ENCODE data around the gene DLX4.
A peak's percentile ranks its signal among the peaks of the same experiment; 100 is the strongest.

The DLX4 gene

GRCh38 chr17:49990921-49991320, 21.9 kb downstream of the DLX4 start:
- Histone ChIP-seq H3K27me3 (ENCODE audit: low read depth) (no peaks in the 10 kb centered on the region), H3K36me3 (replicated peaks) (no peaks in the 10 kb centered on the region), H3K4me1 (peaks cover 4% of the 10 kb centered on the region; the same call in 1 of the 2 replicates), H3K4me3 (no peak overlapping the region), H3K9me3 (no peaks in the 10 kb centered on the region)
- in situ Hi-C loops (cut with MboI; ENCODE audit: low sequenced_read_pairs), result loop anchor here (10.0 kb wide), 1 partner anchor 286 kb away; the partner anchor contains the start of gene SLC35B1
- DNase-seq (ENCODE audit: low spot score in 2 of 2), result no peak

DNA sequence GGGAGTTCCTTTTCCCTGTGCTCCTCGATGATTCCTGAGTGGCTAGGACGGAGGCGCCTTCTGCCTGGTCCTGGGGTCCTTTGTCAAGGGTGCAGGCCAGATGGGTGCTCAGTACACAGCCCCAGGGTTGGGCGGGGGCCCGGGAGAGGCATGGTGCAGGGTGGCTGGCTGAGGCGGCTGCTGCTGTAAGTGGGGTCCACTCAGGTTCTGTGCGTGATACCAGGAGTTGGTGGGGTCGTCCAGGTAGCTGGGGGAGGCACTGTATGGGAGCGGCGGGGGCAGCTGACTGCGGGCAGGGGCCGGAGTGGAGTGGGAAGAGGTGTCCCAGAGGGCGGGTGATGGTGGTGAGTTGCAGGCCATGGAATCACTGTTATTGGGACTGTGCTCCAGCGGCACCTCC, 22.4 kb downstream of the DLX4 start:
- no peaks in the 10 kb centered on the region for H3K27me3 ChIP-seq (ENCODE audit: low read depth)
- no peak overlapping the region for H3K4me3 ChIP-seq
- in situ Hi-C loops (cut with MboI; ENCODE audit: low sequenced_read_pairs), result loop anchor here (10.0 kb wide), 1 partner anchor 287 kb away; the partner anchor contains the start of gene SLC35B1
- no peak for DNase-seq (ENCODE audit: low spot score in 2 of 2)
- H3K4me1 ChIP-seq, result peaks cover 4% of the 10 kb centered on the region; the same call in 1 of the 2 replicates
- no peaks in the 10 kb centered on the region for H3K9me3 ChIP-seq
- H3K36me3 ChIP-seq (replicated peaks), result no peaks in the 10 kb centered on the region

GRCh38 chr17:49992191-49992932, 23.4 kb downstream of the DLX4 start:
- DNase-seq (ENCODE audit: low spot score in 2 of 2), result no peak
- peak overlapping the region; percentile 47; the same call in 1 of the 2 replicates for H3K4me3 ChIP-seq
- H3K27me3 ChIP-seq (ENCODE audit: low read depth), result no peaks in the 10 kb centered on the region
- no peaks in the 10 kb centered on the region for H3K9me3 ChIP-seq
- H3K4me1 ChIP-seq, result peaks cover 10% of the 10 kb centered on the region
- in situ Hi-C loops (cut with MboI; ENCODE audit: low sequenced_read_pairs), result loop anchor here (10.0 kb wide), 1 partner anchor 288 kb away; the partner anchor contains the start of gene SLC35B1
- H3K36me3 ChIP-seq (replicated peaks), result no peaks in the 10 kb centered on the region

DNA sequence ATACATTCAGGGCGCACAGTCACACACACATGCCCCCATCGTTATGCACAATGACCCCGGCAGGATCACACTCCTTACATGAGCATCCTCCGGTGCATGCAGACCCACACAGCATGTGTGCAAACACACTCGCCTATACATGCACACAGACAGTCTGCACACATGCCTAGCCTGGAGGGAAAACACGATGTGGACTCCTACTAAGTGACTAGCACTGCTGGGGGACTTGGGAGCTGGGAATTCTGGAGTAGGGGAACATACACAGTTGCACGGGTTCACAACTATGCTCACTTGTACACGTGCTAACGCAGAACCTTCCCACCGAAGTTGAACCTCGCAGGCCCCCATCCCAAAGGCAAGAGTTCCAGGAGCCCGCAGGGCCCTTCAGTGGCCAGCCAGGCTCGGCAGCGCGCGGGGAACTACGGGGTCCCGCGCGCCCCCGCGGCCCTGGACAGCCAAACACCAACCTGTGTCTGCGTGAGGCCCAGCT, 24.0 kb downstream of the DLX4 start:
- no peak for DNase-seq (ENCODE audit: low spot score in 2 of 2)
- Histone ChIP-seq H3K27me3 (ENCODE audit: low read depth) (no peaks in the 10 kb centered on the region), H3K9me3 (no peaks in the 10 kb centered on the region), H3K36me3 (replicated peaks) (no peaks in the 10 kb centered on the region), H3K4me3 (peak overlapping the region; percentile 47), H3K4me1 (peaks cover 10% of the 10 kb centered on the region)
- in situ Hi-C loops (cut with MboI; ENCODE audit: low sequenced_read_pairs), result loop anchor here (10.0 kb wide), 1 partner anchor 288 kb away; the partner anchor contains the start of gene SLC35B1

DNA sequence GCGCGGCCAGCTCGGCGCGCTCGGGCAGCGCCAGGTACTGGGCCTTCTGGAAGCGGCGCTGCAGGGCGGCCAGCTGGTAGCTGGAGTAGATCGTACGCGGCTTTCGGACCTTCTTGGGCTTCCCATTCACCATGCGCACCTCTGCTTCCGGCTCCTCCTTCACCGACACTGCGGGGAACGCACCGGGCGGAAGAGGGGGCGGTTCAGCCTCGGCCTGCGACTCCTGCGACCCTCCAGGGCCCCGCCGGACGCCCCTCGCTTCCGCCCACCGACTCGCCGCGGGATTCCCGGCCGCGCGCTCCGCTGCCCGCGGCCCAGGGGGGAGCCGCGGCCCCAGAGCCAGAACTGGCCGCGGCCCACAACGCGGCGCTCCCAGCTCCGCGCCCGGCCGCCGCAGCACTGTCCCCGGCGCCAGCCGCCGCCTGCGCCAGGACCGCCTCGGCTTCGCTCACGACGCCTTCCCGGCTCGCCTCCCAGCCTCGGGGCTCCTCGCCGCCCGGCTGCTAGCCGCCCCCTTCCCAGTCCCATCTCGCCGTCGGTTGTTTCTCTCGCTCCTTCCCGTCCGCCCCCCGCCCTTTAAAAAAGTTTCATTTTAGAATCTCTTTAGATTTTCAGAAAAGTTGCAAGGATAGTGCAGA, 24.6 kb downstream of the DLX4 start:
- in situ Hi-C loops (cut with MboI; ENCODE audit: low sequenced_read_pairs), result loop anchor here (10.0 kb wide), 1 partner anchor 289 kb away; the partner anchor contains the start of gene SLC35B1
- Histone ChIP-seq H3K4me1 (peaks cover 10% of the 10 kb centered on the region), H3K36me3 (replicated peaks) (no peaks in the 10 kb centered on the region), H3K4me3 (peak overlapping the region; percentile 47), H3K9me3 (no peaks in the 10 kb centered on the region), H3K27me3 (ENCODE audit: low read depth) (no peaks in the 10 kb centered on the region)
- peak; percentile 36 to 61 for DNase-seq (ENCODE audit: low spot score in 2 of 2)

DNA sequence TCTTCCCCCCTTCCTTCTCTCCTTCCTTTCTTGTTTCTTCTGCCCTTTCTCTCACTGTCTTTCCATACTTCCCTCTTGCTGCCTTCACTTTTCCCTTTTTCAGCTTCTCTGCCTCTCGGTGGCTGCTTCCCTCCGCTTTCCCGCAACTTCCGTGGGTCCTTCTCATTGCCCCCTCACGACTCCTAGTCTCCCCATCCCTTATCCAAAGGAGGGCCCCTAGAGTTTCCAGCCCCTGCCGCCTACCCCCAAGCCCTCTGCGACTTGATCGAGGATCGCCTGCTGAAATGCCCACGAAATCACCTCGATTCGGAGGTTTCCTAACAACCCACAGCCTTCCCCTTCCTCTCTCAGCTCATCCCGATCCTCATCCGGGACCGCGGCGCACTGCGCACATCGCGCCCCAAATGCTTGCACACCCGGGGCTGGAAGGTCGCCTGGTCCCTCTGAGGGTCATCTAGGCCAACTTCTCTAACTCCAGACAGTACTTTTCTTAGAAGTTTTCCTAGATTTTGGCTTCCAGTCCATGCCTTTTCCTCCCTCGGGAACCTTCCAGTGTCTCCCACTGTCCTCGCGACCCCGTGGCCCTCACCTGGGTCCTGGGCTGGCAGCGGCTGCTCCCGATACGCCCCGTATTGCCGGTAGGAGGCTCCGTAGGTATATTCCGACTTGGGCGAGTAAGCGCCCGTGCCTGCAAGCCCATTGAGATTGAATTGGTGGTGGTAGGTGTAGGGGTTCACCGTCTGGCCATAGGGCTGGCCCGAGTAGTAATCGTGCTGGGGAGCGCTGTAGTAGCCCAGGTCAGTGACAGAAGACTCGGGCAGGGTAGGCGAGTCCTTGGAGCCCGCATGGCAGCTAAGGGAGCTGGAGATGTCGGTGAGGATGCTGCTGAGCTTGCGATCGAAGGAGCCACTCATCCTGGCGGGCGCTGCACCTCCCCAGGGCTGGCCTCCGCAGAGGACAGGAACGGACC, 25.4 kb downstream of the DLX4 start:
- in situ Hi-C loops (cut with MboI; ENCODE audit: low sequenced_read_pairs), result loop anchor here (5.0 to 10.0 kb wide), 2 partner anchors 132 to 290 kb away; partner anchors contain the start of gene SLC35B1
- no peaks in the 10 kb centered on the region for H3K9me3 ChIP-seq
- H3K36me3 ChIP-seq (replicated peaks), result no peaks in the 10 kb centered on the region
- peak in 1 of 2 experiments; percentile 68 for DNase-seq (ENCODE audit: low spot score in 2 of 2)
- H3K4me3 ChIP-seq, result peak overlapping the region; percentile 47
- H3K4me1 ChIP-seq, result peaks cover 10% of the 10 kb centered on the region
- H3K27me3 ChIP-seq (ENCODE audit: low read depth), result no peaks in the 10 kb centered on the region

DNA sequence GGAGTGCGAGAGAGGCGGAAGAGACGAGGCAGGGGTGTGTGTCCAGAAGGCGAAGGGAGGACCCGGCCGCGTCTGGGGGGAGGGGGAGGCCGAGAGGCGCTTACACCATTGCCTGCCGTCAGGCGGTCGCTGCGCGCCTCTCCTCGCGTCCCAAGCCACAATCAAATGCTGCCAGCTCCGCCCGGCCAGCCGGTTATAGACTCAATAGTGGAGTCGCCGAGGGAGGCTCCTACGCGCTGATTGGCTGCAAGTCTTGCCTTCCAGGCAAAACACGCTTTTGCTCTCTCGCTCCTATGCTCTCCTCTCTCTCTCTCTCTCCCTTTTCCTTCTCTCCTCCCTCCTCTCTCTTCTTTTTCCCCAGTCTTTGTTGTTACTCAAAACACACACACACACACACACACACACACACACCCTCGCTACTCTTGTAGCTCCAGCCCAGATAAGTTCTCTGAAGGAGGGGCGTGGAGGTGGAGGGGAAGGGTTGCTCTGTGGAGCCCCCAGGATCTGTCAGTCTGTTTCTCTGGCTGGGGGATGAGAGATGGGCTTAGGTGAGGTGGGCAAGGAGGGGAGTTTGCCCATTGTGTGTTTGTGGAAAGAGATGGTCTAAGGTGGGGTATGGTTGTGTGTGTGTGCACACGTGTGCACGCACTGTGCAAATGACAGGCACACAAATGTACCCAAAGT, 26.2 kb downstream of the DLX4 start, which contains the start of gene DLX3:
Gene DLX3 (minus strand): TSS at position 170 of the 684 bp plus-strand sequence. CDS start 226 bp downstream, outside the sequence.
- Histone ChIP-seq H3K4me3 (peak within 1 kb of the TSS; percentile 47), H3K4me1 (peaks cover 10% of the 10 kb centered on the region), H3K27me3 (ENCODE audit: low read depth) (peaks cover 5% of the 10 kb centered on the region; the same call in 1 of the 2 replicates), H3K36me3 (replicated peaks) (no peaks in the 10 kb centered on the region), H3K9me3 (no peaks in the 10 kb centered on the region)
- DNase-seq (ENCODE audit: low spot score in 2 of 2), result peak; percentile 94 to 96
- in situ Hi-C loops (cut with MboI; ENCODE audit: low sequenced_read_pairs), result loop anchor here (5.0 to 10.0 kb wide), 2 partner anchors 133 to 290 kb away; partner anchors contain the start of gene SLC35B1

GRCh38 chr17:49996121-49996494, 27.1 kb downstream of the DLX4 start:
- Histone ChIP-seq H3K27me3 (ENCODE audit: low read depth) (peaks cover 8% of the 10 kb centered on the region), H3K4me1 (peaks cover 10% of the 10 kb centered on the region), H3K36me3 (replicated peaks) (no peaks in the 10 kb centered on the region), H3K9me3 (no peaks in the 10 kb centered on the region), H3K4me3 (no peak overlapping the region; the same call in 1 of the 2 replicates)
- DNase-seq (ENCODE audit: low spot score in 2 of 2), result no peak
- in situ Hi-C loops (cut with MboI; ENCODE audit: low sequenced_read_pairs), result loop anchor here (5.0 to 10.0 kb wide), 2 partner anchors 134 to 291 kb away; partner anchors contain the start of gene SLC35B1

GRCh38 chr17:49996495-49997300, 27.7 kb downstream of the DLX4 start:
- DNase-seq (ENCODE audit: low spot score in 2 of 2), result peak; percentile 36 to 85
- Histone ChIP-seq H3K4me1 (peaks cover 10% of the 10 kb centered on the region), H3K9me3 (no peaks in the 10 kb centered on the region), H3K27me3 (ENCODE audit: low read depth) (peaks cover 13% of the 10 kb centered on the region), H3K4me3 (peak overlapping the region; percentile 38), H3K36me3 (replicated peaks) (no peaks in the 10 kb centered on the region)
- in situ Hi-C loops (cut with MboI; ENCODE audit: low sequenced_read_pairs), result loop anchor here (5.0 to 10.0 kb wide), 2 partner anchors 134 to 292 kb away; partner anchors contain the start of gene SLC35B1

DNA sequence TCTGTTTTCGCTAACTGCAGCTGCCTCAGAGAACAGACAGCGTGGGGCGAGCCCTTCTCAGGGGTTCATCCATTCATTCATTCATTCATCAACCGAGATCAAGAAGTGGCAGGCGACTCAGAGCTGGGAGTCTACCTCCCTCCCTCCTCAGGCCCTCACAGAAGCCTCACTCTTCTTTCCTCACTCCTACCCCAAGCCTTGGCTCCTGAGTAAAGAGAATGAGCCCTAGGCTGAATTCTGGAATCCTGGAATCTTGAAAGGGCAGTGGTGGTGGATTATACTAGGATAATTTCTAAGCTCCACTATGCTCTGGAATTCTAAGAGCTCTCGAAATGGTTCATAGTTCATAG, 28.3 kb downstream of the DLX4 start:
- in situ Hi-C loops (cut with MboI; ENCODE audit: low sequenced_read_pairs), result loop anchor here (5.0 to 10.0 kb wide), 2 partner anchors 135 to 292 kb away; partner anchors contain the start of gene SLC35B1

DNA sequence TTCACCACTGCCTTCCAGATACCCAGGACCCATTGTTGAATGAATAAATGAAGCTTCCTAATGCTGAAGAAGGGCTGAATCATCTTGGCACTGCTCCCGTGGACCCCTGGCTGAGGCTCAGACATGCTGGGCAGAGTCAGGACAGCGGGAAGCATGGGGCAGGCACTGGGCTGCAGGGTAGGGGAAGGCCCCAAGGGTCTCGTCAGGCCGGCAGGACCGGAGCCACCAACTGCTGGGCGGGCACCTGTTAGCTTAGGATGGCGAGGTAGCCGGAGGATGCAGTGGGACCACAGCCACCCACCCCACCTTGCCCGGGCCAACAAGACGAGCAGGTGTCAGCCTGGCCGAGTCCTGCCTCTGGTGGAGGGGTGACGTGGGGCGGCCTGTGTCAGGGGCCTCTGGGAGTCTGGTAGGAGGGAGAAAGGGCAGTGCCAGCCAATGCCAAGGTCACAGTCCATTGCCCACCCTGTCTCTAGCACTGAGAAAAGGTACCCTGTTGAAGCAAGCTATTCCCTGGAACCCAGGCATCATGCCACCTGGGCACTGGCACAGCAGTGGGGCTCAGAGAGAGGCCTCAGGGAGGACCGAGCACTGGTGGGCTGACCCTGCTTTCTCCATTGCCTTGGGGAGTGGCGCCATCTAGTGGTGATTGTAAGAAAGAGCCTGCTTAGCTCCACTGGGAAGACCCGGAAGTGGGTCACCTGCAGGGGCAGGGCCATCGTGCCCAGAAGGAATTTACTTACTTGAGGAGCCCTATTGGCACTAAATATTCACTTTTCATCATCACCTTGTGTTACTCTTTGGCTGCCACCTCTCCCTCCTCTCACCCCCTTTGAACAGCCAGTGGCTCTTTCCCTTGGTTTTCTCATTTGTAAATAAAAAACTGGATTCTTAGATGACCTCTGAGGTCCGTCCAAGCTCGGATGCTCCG, 29.0 kb downstream of the DLX4 start:
- H3K9me3 ChIP-seq, result no peaks in the 10 kb centered on the region
- in situ Hi-C loops (cut with MboI; ENCODE audit: low sequenced_read_pairs), result loop anchor here (5.0 to 10.0 kb wide), 2 partner anchors 136 to 293 kb away; partner anchors contain the start of gene SLC35B1
- H3K36me3 ChIP-seq (replicated peaks), result no peaks in the 10 kb centered on the region
- H3K27me3 ChIP-seq (ENCODE audit: low read depth), result peaks cover 22% of the 10 kb centered on the region
- peaks cover 10% of the 10 kb centered on the region for H3K4me1 ChIP-seq
- DNase-seq (ENCODE audit: low spot score in 2 of 2), result peak; percentile 76 to 93
- no peak overlapping the region for H3K4me3 ChIP-seq

More for the DNA sequence above, 28.3 kb downstream of the DLX4 start:
- Histone ChIP-seq H3K9me3 (no peaks in the 10 kb centered on the region), H3K36me3 (replicated peaks) (no peaks in the 10 kb centered on the region), H3K27me3 (ENCODE audit: low read depth) (peaks cover 18% of the 10 kb centered on the region), H3K4me1 (peaks cover 10% of the 10 kb centered on the region), H3K4me3 (peak overlapping the region; percentile 38)
- DNase-seq (ENCODE audit: low spot score in 2 of 2), result no peak

Measured in HAP-1 (cell line).